NCI-H2081 (cell line): Measurements from ENCODE around the gene CDK5R2.
"Not testable (repeated sequence)": the region's sequence is repeated elsewhere in the genome, so short reads cannot be mapped to it uniquely, and the experiment has no call there.

ENCODE experiments used
- DNase-seq, 2 experiments: peaks; one replicate each; lab custom pipeline; 2025; lab: John Stamatoyannopoulos, UW

CDK5R2 gene

GRCh38 chr2:218959141-218959731, at the start of gene CDK5R2:
Gene CDK5R2 (plus strand): TSS chr2:218959666. CDS start chr2:218959821, 155 bp downstream.
- DNase-seq, result peak; percentile 96

- no peak for DNase-seq
These were observed 48.7 kb upstream of the CDK5R2 start for GRCh38 chr2:218910741-218911140.

GRCh38 chr2:218920504-218920903, 39.0 kb upstream of the CDK5R2 start:
- no peak for DNase-seq

- DNase-seq, result no peak
These were observed 34.7 kb upstream of the CDK5R2 start for GRCh38 chr2:218924757-218925156.

- DNase-seq, result no peak
These were observed 34.0 kb upstream of the CDK5R2 start for GRCh38 chr2:218925434-218925833.

GRCh38 chr2:218927422-218927821, 32.0 kb upstream of the CDK5R2 start:
- DNase-seq, result peak; percentile 28 to 67

GRCh38 chr2:218927876-218928275, 31.6 kb upstream of the CDK5R2 start:
- peak; percentile 1 to 63 for DNase-seq

GRCh38 chr2:218930488-218930887, 29.0 kb upstream of the CDK5R2 start:
- DNase-seq, result not testable (repeated sequence)

GRCh38 chr2:218931751-218932150, 27.7 kb upstream of the CDK5R2 start:
- not testable (repeated sequence) for DNase-seq

GRCh38 chr2:218944759-218945404, 14.6 kb upstream of the CDK5R2 start:
- no peak for DNase-seq

- no peak for DNase-seq
These were observed 12.8 kb upstream of the CDK5R2 start for GRCh38 chr2:218946621-218947020.

- no peak for DNase-seq
These were observed 7.3 kb upstream of the CDK5R2 start for GRCh38 chr2:218952160-218952559.

GRCh38 chr2:218953366-218953954, 6.0 kb upstream of the CDK5R2 start:
- no peak for DNase-seq

GRCh38 chr2:218954541-218955300, 4.7 kb upstream of the CDK5R2 start:
- DNase-seq, result no peak

- DNase-seq, result no peak
These were observed 3.4 kb upstream of the CDK5R2 start for GRCh38 chr2:218956039-218956438.

GRCh38 chr2:218957671-218958070, 1.8 kb upstream of the CDK5R2 start:
- DNase-seq, result no peak

GRCh38 chr2:218958276-218958675, 1.2 kb upstream of the CDK5R2 start:
- DNase-seq, result no peak

GRCh38 chr2:218959761-218960308, 369 bp downstream of the CDK5R2 start:
- no peak for DNase-seq

GRCh38 chr2:218960309-218961165, 1.1 kb downstream of the CDK5R2 start:
- DNase-seq, result peak; percentile 28 to 56

- no peak for DNase-seq
These were observed 1.8 kb downstream of the CDK5R2 start for GRCh38 chr2:218961229-218961628.
